ENCODE measurements around the gene SLC29A2.

GRCh38 chr11:66312549-66313320 lies 58.8 kb downstream of the SLC29A2 start:
- TF ChIP-seq CTCF (IDR thresholded peaks at IDR 0.05) (no peak), POLR2A (IDR thresholded peaks at IDR 0.05) (peak; percentile 37), EP300 (IDR thresholded peaks at IDR 0.05) (no peak)
